ENCODE results near the gene ZNF365.
"Not testable (repeated sequence)": the region's sequence is repeated elsewhere in the genome, so short reads cannot be mapped to it uniquely, and the experiment has no call there.

The ZNF365 gene

GRCh38 chr10:62348029-62348428, 26.1 kb upstream of the ZNF365 start:
- H3K79me2 ChIP-seq (ENCODE audit: control insufficient read depth, insufficient read depth, low read length), result no peaks in the 10 kb centered on the region
- no peak overlapping the region for H2BK120ac ChIP-seq (ENCODE audit: low read depth, low read length)
- H2BK15ac ChIP-seq (replicated peaks; ENCODE audit: low read depth), result no peak overlapping the region
- H3K4me2 ChIP-seq (ENCODE audit: low read length), result no peak overlapping the region
- H3K4me1 ChIP-seq (ENCODE audit: control insufficient read depth, low read depth, low read length), result no peaks in the 10 kb centered on the region
- H3K4ac ChIP-seq (ENCODE audit: low read depth, low read length), result no peak overlapping the region
- no peak overlapping the region for H3K23ac ChIP-seq (ENCODE audit: low read length)
- no peak overlapping the region for H4K5ac ChIP-seq (ENCODE audit: low read length)
- no peak overlapping the region for H3K4me3 ChIP-seq (ENCODE audit: low read length)
- H3K79me1 ChIP-seq (ENCODE audit: low read length), result no peaks in the 10 kb centered on the region
- H4K8ac ChIP-seq (ENCODE audit: low read depth, low read length), result no peak overlapping the region
- no peaks in the 10 kb centered on the region for H3K27me3 ChIP-seq (ENCODE audit: insufficient read depth, low read length, poor library complexity)
- no peak overlapping the region for H2AK5ac ChIP-seq (ENCODE audit: low read length)
- no peak overlapping the region for H3K9ac ChIP-seq (ENCODE audit: low read length)
- DNase-seq, result no peak
- H2BK5ac ChIP-seq (ENCODE audit: low read length), result no peak overlapping the region
- no peak overlapping the region for H3K56ac ChIP-seq (ENCODE audit: low read length)
- no peak overlapping the region for H3K27ac ChIP-seq (ENCODE audit: low read depth, low read length)
- no peak overlapping the region for H3K18ac ChIP-seq (ENCODE audit: low read length)
- no peaks in the 10 kb centered on the region for H3K36me3 ChIP-seq (ENCODE audit: control insufficient read depth, insufficient read depth, low read length)

- Histone ChIP-seq H3K36me3 (ENCODE audit: control insufficient read depth, insufficient read depth, low read length) (no peaks in the 10 kb centered on the region), H3K23ac (ENCODE audit: low read length) (no peak overlapping the region), H3K79me1 (ENCODE audit: low read length) (no peaks in the 10 kb centered on the region), H4K8ac (ENCODE audit: low read depth, low read length) (no peak overlapping the region), H3K4me2 (ENCODE audit: low read length) (no peak overlapping the region), H2BK15ac (replicated peaks; ENCODE audit: low read depth) (no peak overlapping the region), H3K18ac (ENCODE audit: low read length) (no peak overlapping the region), H3K79me2 (ENCODE audit: control insufficient read depth, insufficient read depth, low read length) (no peaks in the 10 kb centered on the region), H2BK5ac (ENCODE audit: low read length) (no peak overlapping the region), H3K4me1 (ENCODE audit: control insufficient read depth, low read depth, low read length) (no peaks in the 10 kb centered on the region), H3K9ac (ENCODE audit: low read length) (no peak overlapping the region), H4K5ac (ENCODE audit: low read length) (no peak overlapping the region), H2BK120ac (ENCODE audit: low read depth, low read length) (no peak overlapping the region), H3K4me3 (ENCODE audit: low read length) (no peak overlapping the region), H3K27me3 (ENCODE audit: insufficient read depth, low read length, poor library complexity) (no peaks in the 10 kb centered on the region), H3K4ac (ENCODE audit: low read depth, low read length) (no peak overlapping the region), H2AK5ac (ENCODE audit: low read length) (no peak overlapping the region), H3K27ac (ENCODE audit: low read depth, low read length) (no peak overlapping the region), H3K56ac (ENCODE audit: low read length) (no peak overlapping the region)
- DNase-seq, result no peak
These were observed 21.7 kb upstream of the ZNF365 start for GRCh38 chr10:62352356-62352970.

- H4K8ac ChIP-seq (ENCODE audit: low read depth, low read length), result no peak overlapping the region
- no peak overlapping the region for H2BK5ac ChIP-seq (ENCODE audit: low read length)
- H2BK120ac ChIP-seq (ENCODE audit: low read depth, low read length), result no peak overlapping the region
- H3K4me1 ChIP-seq (ENCODE audit: control insufficient read depth, low read depth, low read length), result no peaks in the 10 kb centered on the region
- no peak overlapping the region for H3K4ac ChIP-seq (ENCODE audit: low read depth, low read length)
- H3K79me1 ChIP-seq (ENCODE audit: low read length), result no peaks in the 10 kb centered on the region
- H3K27ac ChIP-seq (ENCODE audit: low read depth, low read length), result no peak overlapping the region
- no peaks in the 10 kb centered on the region for H3K79me2 ChIP-seq (ENCODE audit: control insufficient read depth, insufficient read depth, low read length)
- H3K23ac ChIP-seq (ENCODE audit: low read length), result no peak overlapping the region
- H2BK15ac ChIP-seq (replicated peaks; ENCODE audit: low read depth), result no peak overlapping the region
- no peak overlapping the region for H4K5ac ChIP-seq (ENCODE audit: low read length)
- no peak overlapping the region for H2AK5ac ChIP-seq (ENCODE audit: low read length)
- H3K56ac ChIP-seq (ENCODE audit: low read length), result no peak overlapping the region
- no peak overlapping the region for H3K9ac ChIP-seq (ENCODE audit: low read length)
- no peaks in the 10 kb centered on the region for H3K27me3 ChIP-seq (ENCODE audit: insufficient read depth, low read length, poor library complexity)
- H3K18ac ChIP-seq (ENCODE audit: low read length), result no peak overlapping the region
- no peak for DNase-seq
- H3K4me3 ChIP-seq (ENCODE audit: low read length), result no peak overlapping the region
- WGBS (ENCODE audit: extremely low coverage, insufficient coverage, low lambda C conversion rate), result no CpG with 5 or more reads among the region's 2 CpGs
- no peaks in the 10 kb centered on the region for H3K36me3 ChIP-seq (ENCODE audit: control insufficient read depth, insufficient read depth, low read length)
- H3K4me2 ChIP-seq (ENCODE audit: low read length), result no peak overlapping the region
These were observed 19.3 kb upstream of the ZNF365 start for GRCh38 chr10:62354916-62355315.

GRCh38 chr10:62356447-62356846, 17.7 kb upstream of the ZNF365 start:
- Histone ChIP-seq H3K79me2 (ENCODE audit: control insufficient read depth, insufficient read depth, low read length) (no peaks in the 10 kb centered on the region), H3K4me3 (ENCODE audit: low read length) (no peak overlapping the region), H3K79me1 (ENCODE audit: low read length) (no peaks in the 10 kb centered on the region), H3K18ac (ENCODE audit: low read length) (no peak overlapping the region), H3K56ac (ENCODE audit: low read length) (no peak overlapping the region), H4K5ac (ENCODE audit: low read length) (no peak overlapping the region), H3K4me2 (ENCODE audit: low read length) (no peak overlapping the region), H3K27ac (ENCODE audit: low read depth, low read length) (no peak overlapping the region), H3K9ac (ENCODE audit: low read length) (no peak overlapping the region), H3K4me1 (ENCODE audit: control insufficient read depth, low read depth, low read length) (no peaks in the 10 kb centered on the region), H3K36me3 (ENCODE audit: control insufficient read depth, insufficient read depth, low read length) (no peaks in the 10 kb centered on the region), H2BK15ac (replicated peaks; ENCODE audit: low read depth) (no peak overlapping the region), H3K23ac (ENCODE audit: low read length) (no peak overlapping the region), H3K27me3 (ENCODE audit: insufficient read depth, low read length, poor library complexity) (no peaks in the 10 kb centered on the region), H2AK5ac (ENCODE audit: low read length) (no peak overlapping the region), H2BK5ac (ENCODE audit: low read length) (no peak overlapping the region), H3K4ac (ENCODE audit: low read depth, low read length) (no peak overlapping the region), H2BK120ac (ENCODE audit: low read depth, low read length) (no peak overlapping the region), H4K8ac (ENCODE audit: low read depth, low read length) (no peak overlapping the region)
- no CpG with 5 or more reads among the region's 2 CpGs for WGBS (ENCODE audit: extremely low coverage, insufficient coverage, low lambda C conversion rate)
- DNase-seq, result no peak

- H3K79me1 ChIP-seq (ENCODE audit: low read length); H3K9ac ChIP-seq (ENCODE audit: low read length): not testable (repeated sequence)
These were observed 16.0 kb upstream of the ZNF365 start for GRCh38 chr10:62358151-62358550.

GRCh38 chr10:62373639-62373994, 552 bp upstream of the ZNF365 start:
- Histone ChIP-seq H3K79me2 (ENCODE audit: control insufficient read depth, insufficient read depth, low read length) (no peaks in the 10 kb centered on the region), H3K4me1 (ENCODE audit: control insufficient read depth, low read depth, low read length) (no peaks in the 10 kb centered on the region), H2BK120ac (ENCODE audit: low read depth, low read length) (no peak overlapping the region), H3K27me3 (ENCODE audit: insufficient read depth, low read length, poor library complexity) (peaks cover 7% of the 10 kb centered on the region), H3K27ac (ENCODE audit: low read depth, low read length) (no peak overlapping the region), H3K9ac (ENCODE audit: low read length) (no peak overlapping the region), H3K56ac (ENCODE audit: low read length) (peak overlapping the region; percentile 60), H3K36me3 (ENCODE audit: control insufficient read depth, insufficient read depth, low read length) (no peaks in the 10 kb centered on the region), H2BK5ac (ENCODE audit: low read length) (no peak overlapping the region), H3K79me1 (ENCODE audit: low read length) (no peaks in the 10 kb centered on the region), H4K5ac (ENCODE audit: low read length) (no peak overlapping the region), H3K4ac (ENCODE audit: low read depth, low read length) (no peak overlapping the region), H2AK5ac (ENCODE audit: low read length) (no peak overlapping the region), H3K4me3 (ENCODE audit: low read length) (no peak overlapping the region), H3K23ac (ENCODE audit: low read length) (no peak overlapping the region), H2BK15ac (replicated peaks; ENCODE audit: low read depth) (no peak overlapping the region), H3K18ac (ENCODE audit: low read length) (no peak overlapping the region), H3K4me2 (ENCODE audit: low read length) (peak overlapping the region; percentile 10), H4K8ac (ENCODE audit: low read depth, low read length) (no peak overlapping the region)
- no peak for DNase-seq
- WGBS (ENCODE audit: extremely low coverage, insufficient coverage, low lambda C conversion rate), result no CpG with 5 or more reads among the region's 8 CpGs

More at GRCh38 chr10:62358151-62358550, 16.0 kb upstream of the ZNF365 start:
- not testable (repeated sequence) for H3K27me3 ChIP-seq (ENCODE audit: insufficient read depth, low read length, poor library complexity); H4K8ac ChIP-seq (ENCODE audit: low read depth, low read length); H3K4me1 ChIP-seq (ENCODE audit: control insufficient read depth, low read depth, low read length); H2AK5ac ChIP-seq (ENCODE audit: low read length); H2BK15ac ChIP-seq (replicated peaks; ENCODE audit: low read depth); H2BK5ac ChIP-seq (ENCODE audit: low read length); H3K4me2 ChIP-seq (ENCODE audit: low read length); H4K5ac ChIP-seq (ENCODE audit: low read length); H3K4me3 ChIP-seq (ENCODE audit: low read length); H3K23ac ChIP-seq (ENCODE audit: low read length); H3K4ac ChIP-seq (ENCODE audit: low read depth, low read length); H3K27ac ChIP-seq (ENCODE audit: low read depth, low read length); H3K56ac ChIP-seq (ENCODE audit: low read length); DNase-seq; H3K36me3 ChIP-seq (ENCODE audit: control insufficient read depth, insufficient read depth, low read length); H3K79me2 ChIP-seq (ENCODE audit: control insufficient read depth, insufficient read depth, low read length); H3K18ac ChIP-seq (ENCODE audit: low read length); H2BK120ac ChIP-seq (ENCODE audit: low read depth, low read length)
- WGBS (ENCODE audit: extremely low coverage, insufficient coverage, low lambda C conversion rate), result no CpG with 5 or more reads among the region's 2 CpGs

All from mesendoderm (in vitro differentiated cells).